Astrocyte of the hippocampus (primary cell): Measurements from ENCODE around the gene CD96.
"Not testable (repeated sequence)": the region's sequence is repeated elsewhere in the genome, so short reads cannot be mapped to it uniquely, and the experiment has no call there.

Experiments
- DNase-seq: peaks from one replicate; pipeline ENCODE4 v3.0.0; 2011; ENCODE audit warnings: low read depth, low spot score

CD96 gene

DNA sequence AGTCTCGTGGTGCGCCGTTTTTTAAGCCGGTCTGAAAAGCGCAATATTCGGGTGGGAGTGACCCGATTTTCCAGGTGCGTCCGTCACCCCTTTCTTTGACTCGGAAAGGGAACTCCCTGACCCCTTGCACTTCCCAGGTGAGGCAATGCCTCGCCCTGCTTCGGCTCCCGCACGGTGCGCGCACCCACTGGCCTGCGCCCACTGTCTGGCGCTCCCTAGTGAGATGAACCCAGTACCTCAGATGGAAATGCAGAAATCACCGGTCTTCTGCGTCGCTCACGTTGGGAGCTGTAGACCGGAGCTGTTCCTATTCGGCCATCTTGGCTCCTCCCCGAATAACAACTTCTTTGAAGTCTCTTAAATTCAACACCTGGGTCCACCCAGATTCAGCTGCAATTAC, 19.9 kb downstream of the CD96 start:
- not testable (repeated sequence) for DNase-seq

DNA sequence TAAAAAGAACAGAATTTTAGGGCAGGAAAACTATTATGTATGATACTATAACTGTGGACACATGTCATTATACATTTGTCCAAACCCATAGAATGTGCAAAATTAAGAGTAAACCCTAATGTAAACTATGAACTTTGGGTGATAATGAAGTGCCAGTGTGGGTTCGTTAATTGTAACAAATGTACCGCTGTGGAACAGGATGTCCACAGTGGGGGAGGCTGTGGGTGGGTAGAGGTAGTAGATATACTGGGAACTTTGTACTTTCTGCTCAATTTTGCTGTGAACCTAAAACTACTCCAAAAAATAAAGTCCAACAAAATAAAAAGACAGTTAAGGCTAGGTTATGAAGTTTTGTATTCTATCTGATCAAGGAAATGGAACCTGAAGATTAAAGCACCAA, 24.8 kb downstream of the CD96 start:
- DNase-seq, result no peak

DNA sequence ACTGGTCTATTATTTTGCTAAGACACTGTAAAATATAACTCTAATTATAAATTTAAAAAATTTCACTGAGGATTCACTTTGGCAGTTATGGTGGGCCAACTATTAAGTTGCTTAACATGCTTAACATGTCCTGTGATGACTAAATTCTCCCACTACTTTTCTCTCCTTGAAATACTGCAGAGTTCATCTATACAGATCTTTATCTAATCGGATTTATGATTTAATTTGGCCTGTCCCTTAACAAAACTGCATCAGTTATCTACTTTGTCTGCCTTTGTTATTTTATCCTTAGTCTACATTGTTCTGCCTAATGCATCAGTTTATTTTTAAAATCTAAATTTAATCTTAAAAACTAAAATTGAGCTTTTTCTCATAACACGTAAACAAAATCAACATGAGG, 26.4 kb downstream of the CD96 start:
- no peak for DNase-seq

DNA sequence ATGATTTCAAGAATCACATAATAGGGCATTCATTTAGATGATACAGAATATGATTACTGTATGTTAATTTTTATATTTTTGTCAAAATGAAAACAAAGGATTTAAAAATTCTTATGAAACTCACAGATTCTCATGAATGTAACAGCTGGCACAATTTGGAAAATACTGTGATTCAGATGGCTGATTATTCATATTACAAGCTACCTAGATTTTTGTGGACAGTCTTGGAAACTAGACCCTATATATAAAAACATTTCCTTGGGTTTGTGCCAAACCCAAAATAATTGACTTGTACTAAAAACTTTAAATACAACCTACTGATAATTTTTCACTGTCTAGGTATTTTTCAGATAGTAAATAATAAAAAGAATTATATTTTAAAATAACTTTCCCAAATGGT, 26.9 kb downstream of the CD96 start:
- DNase-seq, result no peak

DNA sequence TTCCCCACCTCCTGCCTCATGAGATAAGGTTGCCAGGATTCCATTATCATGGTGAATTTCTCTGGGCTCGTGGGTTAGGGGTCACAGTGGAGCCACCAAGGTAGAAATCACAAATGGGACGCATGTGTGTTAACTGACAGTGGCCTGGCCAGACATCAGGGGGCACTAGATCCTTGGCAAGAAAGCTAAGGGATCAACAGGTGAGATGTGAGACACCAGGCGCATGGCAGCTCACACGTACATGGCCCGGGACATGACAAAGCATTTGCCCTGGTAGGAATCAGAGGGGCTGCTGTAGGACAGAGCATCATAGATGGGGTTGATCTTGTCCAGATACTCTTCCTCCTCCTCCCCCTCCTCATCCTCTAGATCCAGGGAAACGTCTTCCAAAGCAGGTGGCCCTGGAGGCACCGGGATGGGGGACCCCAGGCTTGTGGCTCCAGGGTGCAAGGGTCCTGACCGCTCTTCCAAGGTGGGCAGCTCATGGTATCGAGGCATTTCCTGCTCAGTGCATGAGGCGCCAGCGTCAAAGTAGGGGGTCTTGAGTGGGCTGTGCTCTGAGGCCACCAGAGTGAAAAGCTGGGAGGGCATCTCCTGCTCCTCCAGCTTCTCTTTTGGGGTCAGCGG, 28.5 kb downstream of the CD96 start:
- no peak for DNase-seq

DNA sequence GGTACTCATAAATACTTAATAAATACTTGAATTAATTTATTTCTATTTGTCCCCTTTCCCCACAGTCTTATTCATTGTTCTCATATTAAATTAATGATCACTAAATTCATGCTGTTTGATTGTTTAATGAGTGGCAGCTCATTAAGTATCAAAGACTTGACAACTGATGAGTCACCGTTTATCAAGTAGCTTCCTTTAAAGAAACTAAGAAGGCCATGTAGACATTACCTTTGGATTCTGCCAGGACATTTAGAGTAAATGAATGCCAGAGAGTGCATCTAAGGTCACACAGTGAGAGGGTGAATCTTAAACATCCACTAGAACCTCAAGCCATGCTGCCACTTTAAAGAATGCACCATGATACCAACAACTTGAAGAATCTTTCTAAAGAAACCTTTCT, 29.3 kb downstream of the CD96 start:
- DNase-seq, result no peak

DNA sequence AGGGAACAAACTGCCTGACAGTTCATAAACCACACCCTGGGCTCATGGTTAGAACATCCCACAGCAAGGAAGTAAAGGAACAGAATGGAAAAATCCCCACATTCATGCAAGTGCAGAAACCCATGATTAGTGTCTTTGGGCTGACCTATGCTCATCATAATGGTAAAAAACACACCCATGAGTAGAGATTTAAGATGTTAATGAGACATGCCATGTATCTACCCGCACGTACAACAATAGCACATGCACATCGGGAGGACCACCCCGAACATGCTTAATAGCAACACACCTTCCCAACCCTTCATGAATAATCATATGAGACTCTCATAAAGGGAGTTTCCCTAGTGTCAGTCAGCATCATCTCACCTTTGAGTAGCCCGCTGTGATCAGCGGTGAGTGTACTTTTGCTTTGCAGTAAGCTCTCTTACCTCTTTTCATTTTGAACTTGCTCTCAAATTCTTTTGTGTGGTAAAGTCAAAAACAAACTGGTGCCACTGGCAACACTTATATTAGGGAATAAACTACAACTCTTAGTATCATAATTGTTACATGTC, 30.0 kb downstream of the CD96 start:
- no peak for DNase-seq

DNA sequence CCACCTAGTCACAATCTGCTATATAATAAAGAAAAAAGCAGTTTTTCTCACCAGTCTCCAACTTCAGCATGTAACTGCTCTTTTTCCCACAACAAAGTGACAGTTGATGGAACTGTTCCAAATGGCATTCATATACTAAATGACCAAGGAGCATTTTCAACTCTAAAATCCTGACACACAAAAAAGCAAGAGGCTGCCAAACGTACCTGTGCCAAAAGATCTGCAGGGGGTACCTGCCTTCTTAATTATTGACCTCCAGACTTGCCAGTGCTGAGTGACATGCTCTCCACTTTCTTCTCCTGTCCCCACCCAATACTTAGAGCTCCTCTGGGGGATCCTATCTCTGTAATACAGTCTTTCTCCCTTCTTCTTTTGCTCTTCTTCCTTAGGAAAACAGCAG, 35.1 kb downstream of the CD96 start:
- no peak for DNase-seq

DNA sequence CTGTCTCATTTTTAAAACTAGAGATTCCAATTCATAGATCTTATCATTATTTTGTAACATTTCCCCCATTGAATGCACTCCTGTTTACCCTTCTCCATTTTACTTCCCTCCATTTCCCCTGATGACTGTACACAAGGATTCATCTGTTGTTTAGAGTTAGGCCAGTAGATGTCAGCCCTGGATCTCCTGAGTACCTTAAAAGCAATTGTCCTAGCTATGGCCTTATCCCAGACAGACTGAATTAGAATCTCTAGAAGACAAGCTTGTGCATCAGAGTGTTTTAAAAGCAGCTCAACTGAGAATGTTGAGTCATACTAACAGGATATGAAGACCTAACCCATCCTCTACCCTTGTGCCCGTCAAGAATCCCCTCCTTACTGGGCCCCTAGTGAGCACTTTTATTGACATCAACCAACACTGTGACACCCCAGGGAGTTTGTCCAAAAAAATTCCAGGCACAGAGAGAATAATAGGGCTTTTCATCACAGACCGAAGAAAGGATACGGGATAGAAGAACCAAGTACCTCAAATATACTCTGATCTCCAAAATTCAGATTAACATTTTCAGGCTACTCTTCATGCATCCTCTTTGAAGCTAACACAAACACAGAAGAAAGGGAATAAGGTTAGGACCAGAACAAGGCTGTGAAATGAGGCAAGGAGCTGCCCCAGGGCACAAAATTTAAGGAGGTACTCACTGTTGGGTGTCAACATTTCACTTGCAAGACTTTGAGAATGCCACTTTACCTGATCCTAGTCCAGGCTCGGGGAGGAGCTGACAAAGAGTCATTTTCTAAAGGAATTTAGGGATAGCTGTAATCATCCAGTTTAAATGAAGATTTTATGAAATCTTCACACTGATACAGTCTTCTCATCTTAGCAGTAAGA, 36.0 kb downstream of the CD96 start:
- DNase-seq, result peak; percentile 80

DNA sequence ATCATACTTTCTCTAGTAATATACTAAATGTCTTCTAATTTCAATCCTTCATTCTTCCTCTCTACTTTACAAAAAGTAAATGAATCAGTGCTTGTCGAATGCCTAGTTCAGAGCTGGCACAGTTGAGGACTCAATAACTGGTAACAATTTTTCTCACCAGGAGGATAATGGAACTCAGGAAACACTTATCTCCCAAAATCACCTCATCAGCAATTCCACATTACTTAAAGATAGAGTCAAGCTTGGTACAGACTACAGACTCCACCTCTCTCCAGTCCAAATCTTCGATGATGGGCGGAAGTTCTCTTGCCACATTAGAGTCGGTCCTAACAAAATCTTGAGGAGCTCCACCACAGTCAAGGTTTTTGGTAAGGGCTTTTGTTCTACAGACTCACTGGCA, 36.9 kb downstream of the CD96 start:
- DNase-seq, result no peak

DNA sequence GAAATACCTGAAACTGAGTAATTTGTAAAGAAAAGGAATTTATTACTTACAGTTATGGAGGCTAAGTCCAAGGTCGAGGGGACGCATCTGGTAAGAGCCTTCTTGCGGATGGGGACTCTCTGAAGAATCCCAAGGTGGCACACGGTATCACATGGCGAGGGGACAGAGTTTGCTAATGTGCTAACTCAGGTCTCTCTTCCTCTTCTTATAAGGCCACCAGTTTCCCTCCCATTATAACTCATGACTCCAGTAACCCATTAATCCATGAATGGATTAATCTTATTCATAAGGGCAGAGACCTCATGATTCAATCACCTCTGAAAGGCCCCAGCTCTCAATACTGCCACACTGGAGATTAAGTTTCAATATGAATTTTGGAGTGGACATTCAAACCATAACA, 37.5 kb downstream of the CD96 start:
- no peak for DNase-seq

DNA sequence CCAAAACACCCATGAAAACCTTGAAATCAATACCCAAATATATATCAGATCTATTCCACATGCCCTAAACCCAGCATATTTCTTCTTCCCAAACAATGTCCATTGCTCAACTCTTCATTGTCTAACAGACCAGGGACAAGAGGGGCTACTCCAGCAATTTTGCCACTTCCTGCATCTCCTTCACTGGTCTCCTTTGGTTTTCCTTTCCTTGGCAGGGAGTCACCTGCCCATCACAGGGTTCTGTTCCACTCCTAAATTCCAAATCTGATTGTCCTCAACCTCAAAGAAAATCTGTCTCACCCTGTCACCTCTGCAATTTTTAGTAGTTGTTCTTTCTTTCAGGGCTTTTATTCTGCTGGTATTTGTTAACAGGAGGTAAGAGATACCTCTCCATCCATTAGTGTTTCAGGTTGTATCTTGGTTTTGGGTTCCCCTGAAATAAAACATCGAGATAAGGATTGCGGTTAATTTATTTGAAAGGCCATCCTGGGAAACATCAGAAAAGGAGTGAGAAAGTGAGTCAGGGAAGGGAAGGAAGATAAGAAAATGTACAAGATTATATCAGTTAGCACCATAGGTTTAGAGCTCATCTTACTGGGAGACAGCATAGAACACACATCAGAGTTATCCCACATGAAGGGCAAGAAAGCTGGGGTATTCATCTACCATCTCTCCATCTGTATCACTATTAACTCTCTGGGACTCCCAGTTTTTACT, 39.6 kb downstream of the CD96 start:
- no peak for DNase-seq

DNA sequence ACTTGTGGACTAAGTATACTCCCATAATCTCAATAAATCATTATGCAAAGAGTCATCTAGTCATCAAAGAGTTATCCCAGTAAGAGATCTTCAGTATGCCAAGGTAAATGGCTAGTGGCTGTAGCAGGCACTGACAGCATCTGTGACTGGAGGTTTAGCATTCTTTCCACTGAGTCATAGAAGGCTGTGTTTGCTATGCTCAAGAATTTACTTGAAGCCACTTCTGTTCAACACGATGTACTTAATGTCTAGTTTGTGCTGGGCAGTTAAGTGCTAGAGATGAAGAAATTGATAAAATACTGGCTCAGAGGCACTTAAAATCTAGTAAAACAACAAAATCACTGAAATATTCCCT, 40.1 kb downstream of the CD96 start:
- peak; percentile 92 for DNase-seq

DNA sequence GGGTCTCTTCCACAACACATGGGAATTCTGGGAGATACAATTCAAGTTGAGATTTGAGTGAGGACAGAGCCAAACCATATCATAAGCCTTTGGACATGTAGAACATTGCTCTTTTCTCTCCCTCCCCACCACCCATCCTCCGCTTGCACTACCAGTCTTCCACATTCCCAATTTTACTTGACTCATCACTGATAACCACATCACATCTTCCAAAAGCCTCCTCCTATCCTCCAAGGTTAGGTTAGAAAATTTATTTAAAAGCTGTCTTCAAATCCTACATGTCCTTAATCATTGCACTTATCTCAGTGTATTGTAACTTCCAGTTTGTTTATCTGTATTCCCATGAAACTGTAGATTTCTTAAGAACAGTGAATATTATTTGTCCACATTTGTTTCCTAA, 42.7 kb downstream of the CD96 start:
- DNase-seq, result no peak

DNA sequence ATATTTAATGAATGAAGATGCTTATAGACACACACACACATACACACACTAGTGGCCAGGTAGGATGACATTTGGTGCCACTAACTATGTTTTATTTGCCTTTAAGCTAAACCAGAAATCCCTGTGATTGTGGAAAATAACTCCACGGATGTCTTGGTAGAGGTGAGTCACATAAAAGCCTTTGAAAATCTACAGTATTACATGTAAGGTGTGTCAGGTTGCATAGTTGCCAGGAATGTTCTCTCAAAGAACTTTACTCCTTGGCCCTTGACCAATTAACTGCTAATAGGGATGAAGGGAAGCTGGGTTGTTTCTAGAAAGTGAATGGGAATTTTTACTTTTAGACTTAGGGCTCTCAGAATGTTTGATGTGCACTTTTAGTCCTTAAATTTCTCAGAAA, 43.2 kb downstream of the CD96 start:
- DNase-seq, result peak; percentile 78

DNA sequence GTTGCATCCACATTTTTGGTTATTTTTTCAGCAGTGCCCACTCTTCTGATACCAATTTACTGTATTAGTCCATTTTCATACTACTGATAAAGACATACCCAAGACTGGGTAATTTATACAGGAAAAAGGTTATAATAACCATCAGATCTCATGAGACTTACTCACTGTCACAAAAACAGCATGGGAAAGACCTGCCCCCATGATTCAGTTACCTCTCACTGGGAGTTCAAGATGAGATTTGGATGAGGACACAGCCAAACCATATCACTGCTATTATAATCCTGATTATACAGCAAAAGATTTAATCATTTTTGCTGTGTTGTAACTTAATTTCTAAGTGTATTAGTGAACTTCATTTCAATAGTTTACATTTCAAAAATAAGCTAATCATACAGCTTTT, 46.5 kb downstream of the CD96 start:
- no peak for DNase-seq

DNA sequence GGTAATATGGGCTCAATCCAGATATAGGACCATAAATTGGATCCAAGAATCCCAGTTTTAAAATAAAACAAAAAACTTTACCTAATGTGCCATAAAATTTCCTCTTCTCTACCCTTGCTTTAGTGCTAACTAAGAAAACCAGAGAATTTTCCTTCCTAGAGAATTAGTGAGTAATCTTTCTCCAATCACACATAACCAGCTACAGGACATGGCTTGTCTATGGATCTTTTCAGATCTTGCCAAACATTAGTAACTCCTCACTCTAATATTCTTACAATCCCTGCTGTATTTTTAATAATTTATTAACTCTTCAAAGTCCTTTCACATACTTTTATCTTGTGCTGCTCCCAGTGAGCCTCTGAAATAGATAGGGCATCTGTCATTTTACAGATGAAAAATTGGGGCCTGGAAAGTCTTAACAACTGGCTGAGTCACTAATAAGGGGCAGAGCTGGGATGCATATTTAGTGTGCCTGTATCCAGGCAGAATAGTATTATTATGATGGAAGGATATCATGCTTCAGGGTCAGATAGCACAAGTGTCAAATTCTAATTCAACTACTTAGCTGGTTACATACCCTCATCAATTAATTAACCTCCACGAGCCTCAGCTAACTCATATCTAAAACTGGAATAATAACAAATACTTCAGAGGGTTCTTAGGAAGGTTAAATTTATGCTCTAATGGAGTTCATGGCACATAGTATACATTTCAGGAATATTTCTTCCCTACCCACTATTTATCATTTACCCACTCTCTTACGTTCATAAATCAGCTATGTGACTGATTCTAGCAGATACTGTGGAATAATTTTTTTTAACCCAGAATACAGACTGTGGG, 47.5 kb downstream of the CD96 start:
- DNase-seq, result peak; percentile 20

DNA sequence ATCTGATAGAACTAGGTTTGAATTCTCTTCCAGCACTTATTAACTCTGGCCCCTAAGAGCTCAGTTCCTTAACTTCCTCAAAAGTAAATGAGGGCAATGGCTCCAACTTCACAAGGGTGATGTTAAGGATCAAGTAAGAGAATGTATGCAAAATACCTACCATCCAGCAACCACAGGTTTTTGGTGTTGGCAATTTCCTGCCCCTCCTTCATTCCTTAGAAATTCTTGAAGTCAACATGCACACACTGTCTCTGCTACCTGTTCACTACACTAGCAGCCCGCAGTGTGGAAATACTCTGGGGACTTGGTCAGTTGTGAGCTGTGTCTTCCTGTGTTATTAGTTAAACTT, 48.1 kb downstream of the CD96 start:
- DNase-seq, result peak; percentile 27

DNA sequence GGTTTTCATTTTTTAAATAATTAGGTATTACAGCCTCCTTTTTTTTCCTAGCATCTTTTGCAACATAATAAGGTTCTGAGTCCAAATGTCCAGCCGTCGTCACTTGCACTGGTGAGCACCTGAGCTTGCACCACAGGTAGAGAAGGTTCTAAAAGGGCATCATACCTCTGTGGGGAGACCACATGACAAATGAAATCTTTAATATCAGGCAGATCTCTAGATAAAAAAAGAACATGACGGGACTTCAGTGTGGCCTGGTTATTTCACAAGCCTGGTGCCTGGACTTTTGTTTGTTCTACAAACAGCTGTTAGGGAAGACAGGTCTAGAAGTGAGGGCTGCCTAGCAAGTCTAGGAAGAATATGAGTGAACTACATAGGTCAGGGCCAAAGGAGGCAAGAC, 49.6 kb downstream of the CD96 start:
- no peak for DNase-seq

DNA sequence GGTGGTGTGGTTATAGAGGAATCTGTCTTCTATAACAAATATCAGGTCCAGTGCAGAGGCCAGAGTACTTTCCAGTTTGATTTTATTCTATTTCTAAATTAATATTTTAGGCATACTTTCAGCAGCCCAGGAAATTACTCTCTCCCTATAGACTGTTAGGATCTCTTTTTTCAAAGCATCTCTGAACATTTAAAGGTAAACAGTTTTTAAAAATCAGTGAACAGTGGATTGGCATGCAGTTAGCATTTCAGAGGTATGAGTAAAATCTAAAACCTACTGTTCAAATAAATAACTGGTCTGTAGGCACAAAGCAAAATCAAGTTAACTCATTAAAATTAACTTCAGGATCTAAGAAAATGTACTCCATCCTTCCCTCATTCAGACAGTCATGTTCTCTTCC, 50.1 kb downstream of the CD96 start:
- peak; percentile 19 for DNase-seq

DNA sequence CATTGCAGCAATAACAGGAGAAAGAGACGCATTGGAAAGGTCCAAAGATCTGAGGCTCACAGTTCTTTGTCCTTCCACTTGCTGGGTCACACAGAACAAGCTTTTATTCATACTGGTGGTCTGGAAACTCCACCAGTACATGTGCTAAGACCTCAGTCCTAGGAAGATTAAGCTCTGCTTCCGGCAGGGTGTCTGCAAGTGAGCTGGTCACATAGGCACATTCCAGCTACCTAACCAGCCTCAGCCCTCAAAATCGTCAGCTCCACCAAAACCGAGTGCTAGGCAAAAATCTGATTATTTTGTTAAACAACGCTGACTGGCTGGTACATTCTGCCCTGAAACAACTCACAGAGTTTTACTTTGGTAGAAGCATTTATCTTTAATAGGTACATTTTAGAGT, 50.9 kb downstream of the CD96 start:
- peak; percentile 53 for DNase-seq

DNA sequence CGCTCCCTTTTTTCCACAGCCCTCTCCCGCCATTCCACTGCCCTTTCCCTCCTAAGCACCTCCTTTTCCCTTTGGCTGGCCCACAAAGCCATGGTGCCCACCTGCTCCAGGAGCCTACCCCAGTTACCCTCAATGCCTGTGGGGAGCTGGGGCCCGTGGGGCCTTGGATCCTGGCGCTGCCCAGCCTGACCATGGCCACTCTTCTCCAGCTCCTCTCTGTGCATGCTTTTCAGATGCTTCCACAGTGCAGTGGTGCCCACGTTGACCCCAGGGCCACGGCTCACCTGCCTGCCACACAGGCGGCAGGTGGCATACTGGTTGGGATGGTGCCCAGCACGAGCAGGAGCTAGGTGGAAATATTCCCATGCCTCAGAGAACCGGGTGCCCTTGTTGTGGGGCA, 51.7 kb downstream of the CD96 start:
- DNase-seq, result no peak
